ENCODE measurements around the gene SULT1A1. TPM values are rescaled to one million over a fixed set of nuclear protein-coding genes. Genes with fewer than 3 reads are reported as not detected.
"Not testable (repeated sequence)": the region's sequence is repeated elsewhere in the genome, so short reads cannot be mapped to it uniquely, and the experiment has no call there.

SULT1A1 gene
- total and polyA plus RNA-seq, 2 experiments from 2014 or later, result 24.1 to 30.4 TPM

DNA sequence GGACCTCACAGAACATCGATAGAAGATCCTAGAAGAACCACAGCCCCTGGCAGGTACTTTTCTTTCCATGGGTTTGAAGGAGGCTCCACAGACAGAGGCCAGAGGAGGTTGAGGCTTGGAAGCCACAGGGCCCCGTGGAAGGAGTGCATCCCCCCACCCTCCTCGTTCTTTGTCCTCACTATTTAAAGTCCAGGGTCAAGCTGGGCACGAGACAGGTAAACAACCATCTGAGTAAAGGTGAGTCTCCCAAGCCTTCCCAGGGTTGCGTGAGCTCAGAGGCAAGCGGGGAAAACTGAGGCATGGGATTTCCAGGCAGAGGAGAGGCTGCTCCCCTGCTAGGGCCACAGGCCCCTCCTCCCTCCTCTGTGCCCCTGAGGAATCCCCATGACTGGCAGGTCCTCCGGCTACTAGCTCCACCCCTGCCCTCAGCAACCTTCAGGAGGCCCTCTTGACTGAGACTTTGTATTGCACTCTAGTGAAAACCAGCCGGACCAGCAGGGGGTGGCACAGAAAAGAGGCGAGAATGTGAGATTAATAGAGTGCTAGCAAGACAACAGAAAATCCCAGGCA is 12.1 kb downstream of the SULT1A1 start:
- peaks cover 19% of the 10 kb centered on the region for H3K4me1 ChIP-seq (ENCODE audit: low read depth)
- peak in 1 of 2 donors; percentile 82 for DNase-seq (ENCODE audit: low read depth in 1 of 2, low spot score in 1 of 2)

DNA sequence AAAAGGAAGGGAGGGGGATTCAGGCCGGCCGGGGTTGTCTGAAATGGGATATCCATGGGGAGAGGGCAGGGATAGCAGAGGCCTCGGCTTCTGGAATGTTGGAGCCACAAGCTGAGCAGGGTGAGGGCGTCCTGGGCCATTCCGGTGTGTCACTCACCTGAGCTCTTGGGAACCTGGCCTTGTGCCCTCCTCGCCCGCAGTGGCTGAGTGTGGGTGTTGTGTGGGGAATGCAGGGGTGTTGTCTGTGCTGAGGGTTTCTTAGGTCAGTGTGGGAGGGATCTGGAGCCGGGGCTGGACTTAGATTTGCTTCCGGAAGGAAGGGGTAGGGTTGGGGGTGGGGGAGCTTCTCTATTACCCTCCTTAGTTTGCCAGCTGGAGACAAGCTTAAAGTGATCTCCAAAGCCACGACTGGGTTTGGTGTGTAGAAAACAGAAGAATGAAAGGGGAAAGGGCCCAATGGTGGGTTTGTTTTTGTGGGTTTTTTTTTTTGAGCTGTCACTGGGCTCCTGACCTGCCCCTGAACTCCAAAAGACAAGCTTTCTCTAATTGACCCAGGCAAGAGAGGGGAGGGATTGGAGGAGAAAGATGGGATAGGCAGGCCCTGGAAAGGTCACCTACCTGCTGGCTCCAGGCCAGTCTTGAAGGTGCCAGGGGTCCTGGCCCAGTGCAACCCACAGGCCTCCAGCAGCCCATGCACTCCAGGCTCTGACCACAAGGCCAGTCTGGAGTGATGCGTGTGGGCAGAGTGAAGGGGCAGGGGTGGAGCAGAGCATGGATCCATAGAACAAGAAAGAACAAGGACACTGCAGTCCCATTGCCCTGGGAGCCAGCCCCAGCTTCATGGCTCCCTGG is 12.8 kb downstream of the SULT1A1 start, which contains the start of gene SULT1A2:
TSS of gene SULT1A2 (minus strand) at position 211 of the 852 bp plus-strand sequence. CDS start 1,120 bp downstream, outside the sequence.
- TF ChIP-seq, protein P1, sequence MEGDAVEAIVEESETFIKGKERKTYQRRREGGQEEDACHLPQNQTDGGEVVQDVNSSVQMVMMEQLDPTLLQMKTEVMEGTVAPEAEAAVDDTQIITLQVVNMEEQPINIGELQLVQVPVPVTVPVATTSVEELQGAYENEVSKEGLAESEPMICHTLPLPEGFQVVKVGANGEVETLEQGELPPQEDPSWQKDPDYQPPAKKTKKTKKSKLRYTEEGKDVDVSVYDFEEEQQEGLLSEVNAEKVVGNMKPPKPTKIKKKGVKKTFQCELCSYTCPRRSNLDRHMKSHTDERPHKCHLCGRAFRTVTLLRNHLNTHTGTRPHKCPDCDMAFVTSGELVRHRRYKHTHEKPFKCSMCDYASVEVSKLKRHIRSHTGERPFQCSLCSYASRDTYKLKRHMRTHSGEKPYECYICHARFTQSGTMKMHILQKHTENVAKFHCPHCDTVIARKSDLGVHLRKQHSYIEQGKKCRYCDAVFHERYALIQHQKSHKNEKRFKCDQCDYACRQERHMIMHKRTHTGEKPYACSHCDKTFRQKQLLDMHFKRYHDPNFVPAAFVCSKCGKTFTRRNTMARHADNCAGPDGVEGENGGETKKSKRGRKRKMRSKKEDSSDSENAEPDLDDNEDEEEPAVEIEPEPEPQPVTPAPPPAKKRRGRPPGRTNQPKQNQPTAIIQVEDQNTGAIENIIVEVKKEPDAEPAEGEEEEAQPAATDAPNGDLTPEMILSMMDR (IDR thresholded peaks at IDR 0.05; ENCODE audit: low read depth, low read length), result no peak
- no peak within 1 kb of the TSS for H3K4me3 ChIP-seq
- peak within 1 kb of the TSS; percentile 82 for H3K27ac ChIP-seq
- H3K4me1 ChIP-seq (ENCODE audit: low read depth), result peaks cover 19% of the 10 kb centered on the region
- H3K9me3 ChIP-seq (ENCODE audit: low read depth), result no peaks in the 10 kb centered on the region
- no peaks in the 10 kb centered on the region for H3K36me3 ChIP-seq
- peak; percentile 46 to 56 for DNase-seq (ENCODE audit: low read depth in 1 of 2, low spot score in 1 of 2)
- H3K27me3 ChIP-seq, result no peaks in the 10 kb centered on the region

More for the DNA sequence above, 12.1 kb downstream of the SULT1A1 start:
- H3K27me3 ChIP-seq, result no peaks in the 10 kb centered on the region
- H3K27ac ChIP-seq, result peak overlapping the region; percentile 82
- no peaks in the 10 kb centered on the region for H3K36me3 ChIP-seq
- TF ChIP-seq, protein P1 (IDR thresholded peaks at IDR 0.05; ENCODE audit: low read depth, low read length), result no peak
- no peak overlapping the region for H3K4me3 ChIP-seq
- no peaks in the 10 kb centered on the region for H3K9me3 ChIP-seq (ENCODE audit: low read depth)

DNA sequence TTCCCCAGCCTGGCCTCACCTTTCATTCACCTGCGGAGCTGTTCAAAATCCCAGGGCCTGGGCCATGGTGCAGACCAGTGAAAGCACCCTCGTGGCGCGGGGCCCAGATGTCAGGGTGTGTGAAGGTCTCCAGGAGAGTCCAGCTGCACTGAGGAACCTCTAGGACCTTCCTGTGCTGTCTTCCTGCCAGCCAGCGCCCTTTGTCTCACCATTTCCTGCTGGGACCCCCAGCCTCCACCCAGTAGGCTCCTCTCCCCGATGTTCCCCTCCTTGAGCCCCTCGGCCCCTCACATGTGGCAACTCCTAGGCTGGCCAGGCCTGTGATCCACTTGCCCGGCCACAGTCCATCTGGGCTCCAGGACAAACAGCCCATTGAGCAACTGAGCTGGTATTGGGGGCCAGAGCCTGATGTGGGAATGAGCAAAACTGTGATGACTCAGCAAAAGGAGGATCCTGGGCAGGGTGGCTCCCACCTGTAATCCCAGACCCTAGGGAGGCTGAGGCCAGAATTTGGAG is 13.7 kb downstream of the SULT1A1 start:
- H3K36me3 ChIP-seq, result no peaks in the 10 kb centered on the region
- peaks cover 19% of the 10 kb centered on the region for H3K4me1 ChIP-seq (ENCODE audit: low read depth)
- no peak overlapping the region for H3K4me3 ChIP-seq
- peak overlapping the region; percentile 82 for H3K27ac ChIP-seq
- H3K27me3 ChIP-seq, result no peaks in the 10 kb centered on the region
- peak in 1 of 2 donors; percentile 34 for DNase-seq (ENCODE audit: low read depth in 1 of 2, low spot score in 1 of 2)
- H3K9me3 ChIP-seq (ENCODE audit: low read depth), result no peaks in the 10 kb centered on the region
- TF ChIP-seq, protein P1 (IDR thresholded peaks at IDR 0.05; ENCODE audit: low read depth, low read length), result no peak

DNA sequence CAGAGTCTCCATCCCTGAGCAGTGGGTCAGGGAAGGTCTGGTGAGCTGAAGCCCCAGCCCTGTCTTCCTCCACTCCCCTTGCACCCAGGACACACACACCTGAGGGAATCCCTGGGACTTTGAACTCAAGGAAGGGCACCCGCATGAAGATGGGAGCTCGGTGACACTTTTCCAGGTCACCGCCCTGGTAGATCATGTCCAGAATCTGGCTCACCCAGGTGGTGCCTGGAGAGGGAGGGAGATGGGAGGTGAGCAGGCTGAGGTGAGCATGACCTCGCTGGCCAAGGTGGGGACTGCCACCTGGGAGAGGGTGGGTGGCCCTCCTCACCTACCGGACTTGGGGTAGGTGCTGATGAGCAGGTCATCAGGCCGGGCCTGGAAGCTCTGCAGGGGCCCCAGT is 14.4 kb downstream of the SULT1A1 start:
- H3K4me1 ChIP-seq (ENCODE audit: low read depth), result peaks cover 19% of the 10 kb centered on the region
- DNase-seq (ENCODE audit: low read depth in 1 of 2, low spot score in 1 of 2), result not testable (repeated sequence)

DNA sequence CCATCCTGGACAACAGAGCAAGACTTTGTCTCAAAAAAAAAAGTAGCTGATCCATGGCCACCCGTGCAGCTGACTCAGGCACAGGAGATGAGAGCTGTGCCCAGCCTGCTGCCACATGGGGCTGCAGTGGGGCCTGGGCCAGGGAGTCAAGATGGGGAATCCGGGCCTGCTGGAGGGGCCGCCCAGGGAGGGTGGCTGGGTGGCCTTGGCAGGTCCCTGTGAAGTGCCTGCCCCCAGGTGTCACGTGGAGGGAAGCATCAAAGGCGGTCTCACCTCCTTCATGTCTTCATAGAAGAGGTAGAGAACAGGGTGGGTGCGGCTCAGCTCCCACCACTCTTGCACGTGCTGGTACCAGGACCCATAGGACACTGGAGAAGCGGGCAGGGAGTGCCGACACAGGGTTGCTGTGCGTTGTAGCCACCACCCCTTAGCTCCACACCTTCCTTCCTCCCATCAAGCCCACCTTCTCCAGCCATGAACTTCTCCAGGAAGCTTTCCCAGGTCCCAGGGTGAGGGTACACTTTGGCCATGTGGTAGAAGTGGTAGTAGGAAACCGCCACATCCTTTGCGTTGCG is 16.8 kb downstream of the SULT1A1 start:
- no peaks in the 10 kb centered on the region for H3K9me3 ChIP-seq (ENCODE audit: low read depth)
- TF ChIP-seq, protein P1 (IDR thresholded peaks at IDR 0.05; ENCODE audit: low read depth, low read length), result no peak
- peaks cover 18% of the 10 kb centered on the region for H3K4me1 ChIP-seq (ENCODE audit: low read depth)
- H3K27me3 ChIP-seq, result no peaks in the 10 kb centered on the region
- no peak overlapping the region for H3K27ac ChIP-seq
- H3K4me3 ChIP-seq, result no peak overlapping the region
- peaks cover 5% of the 10 kb centered on the region for H3K36me3 ChIP-seq
- no peak for DNase-seq (ENCODE audit: low read depth in 1 of 2, low spot score in 1 of 2)

More for the DNA sequence above, 14.4 kb downstream of the SULT1A1 start:
- H3K27me3 ChIP-seq; H3K9me3 ChIP-seq (ENCODE audit: low read depth); H3K27ac ChIP-seq; H3K36me3 ChIP-seq; H3K4me3 ChIP-seq: not testable (repeated sequence)

Data from cardiac muscle cell (in vitro differentiated cells and primary cell).